ENCODE measurements around the gene RAB3IL1.

Gene RAB3IL1

DNA sequence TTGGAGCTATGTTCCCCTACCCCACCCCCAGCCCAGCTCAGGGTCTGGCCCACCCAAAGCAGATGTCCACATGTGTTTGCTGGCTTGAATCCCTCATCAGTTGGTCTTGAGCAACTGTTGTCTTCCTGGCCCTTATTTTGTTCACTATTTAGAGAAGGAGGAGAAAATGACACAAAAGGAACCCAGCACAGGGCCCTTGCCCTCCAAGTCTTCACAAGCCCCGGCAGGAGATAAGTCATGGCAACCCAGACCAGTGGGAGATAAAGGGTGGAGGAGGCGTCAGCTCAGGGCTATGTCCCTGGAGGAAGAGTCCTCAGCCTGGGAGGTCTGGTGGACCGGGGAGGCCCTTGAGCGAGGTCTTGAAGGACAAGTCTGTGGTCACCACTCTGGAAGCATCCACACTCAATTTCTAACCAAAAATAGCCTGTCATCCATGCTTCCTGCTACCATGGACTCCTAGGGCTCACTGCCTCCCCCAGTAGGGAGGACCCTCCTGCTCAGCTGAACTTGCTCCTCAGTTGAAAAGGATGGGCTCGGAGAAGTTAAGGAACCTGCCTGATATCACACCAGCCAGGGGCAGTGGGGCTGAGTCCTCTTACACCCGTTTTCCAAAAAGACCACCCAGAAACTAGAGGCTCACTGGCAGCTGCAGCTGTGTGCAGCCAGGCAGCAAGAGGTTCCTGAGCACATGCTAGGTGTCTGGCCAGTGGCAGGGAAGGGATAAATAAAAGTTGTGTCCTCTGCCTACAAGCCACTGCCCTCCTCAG is 1.8 kb upstream of the RAB3IL1 start:
- no peak for DNase-seq (ENCODE audit: low read depth in 2 of 2)

- no peak for DNase-seq (ENCODE audit: low read depth in 2 of 2)
Measured at GRCh38 chr11:61918251-61918937, 1.0 kb upstream of the RAB3IL1 start.

DNA sequence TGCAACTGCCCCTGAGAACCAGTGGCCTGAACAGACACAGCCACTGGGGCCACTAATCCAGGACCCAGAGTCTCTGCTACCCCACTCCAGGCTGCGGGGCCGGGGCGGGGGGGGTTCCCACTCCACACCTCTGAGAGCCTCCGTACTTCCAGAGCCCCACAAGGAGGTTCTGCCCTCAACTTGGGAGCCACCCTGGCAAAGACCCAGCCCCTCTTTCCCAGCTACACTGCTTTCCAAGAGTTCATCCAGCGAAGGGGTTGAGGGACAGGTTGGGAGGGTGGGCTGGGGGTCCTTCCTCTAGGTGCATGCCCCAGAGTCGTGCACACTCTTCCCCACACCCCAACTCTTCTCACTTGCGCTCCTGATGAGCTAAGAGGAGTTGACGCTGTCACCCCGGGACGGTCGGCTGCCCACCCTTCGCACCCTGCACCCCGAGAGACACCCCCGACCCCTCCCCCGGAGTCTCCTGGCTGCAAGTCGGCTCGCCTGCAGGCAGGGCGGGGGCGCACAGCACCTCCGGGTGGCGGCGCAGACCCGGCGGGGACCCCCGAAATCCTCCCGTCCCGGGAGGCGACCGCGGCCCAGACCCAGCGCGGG is 531 bp downstream of the RAB3IL1 start:
- DNase-seq (ENCODE audit: low read depth in 2 of 2), result no peak

DNA sequence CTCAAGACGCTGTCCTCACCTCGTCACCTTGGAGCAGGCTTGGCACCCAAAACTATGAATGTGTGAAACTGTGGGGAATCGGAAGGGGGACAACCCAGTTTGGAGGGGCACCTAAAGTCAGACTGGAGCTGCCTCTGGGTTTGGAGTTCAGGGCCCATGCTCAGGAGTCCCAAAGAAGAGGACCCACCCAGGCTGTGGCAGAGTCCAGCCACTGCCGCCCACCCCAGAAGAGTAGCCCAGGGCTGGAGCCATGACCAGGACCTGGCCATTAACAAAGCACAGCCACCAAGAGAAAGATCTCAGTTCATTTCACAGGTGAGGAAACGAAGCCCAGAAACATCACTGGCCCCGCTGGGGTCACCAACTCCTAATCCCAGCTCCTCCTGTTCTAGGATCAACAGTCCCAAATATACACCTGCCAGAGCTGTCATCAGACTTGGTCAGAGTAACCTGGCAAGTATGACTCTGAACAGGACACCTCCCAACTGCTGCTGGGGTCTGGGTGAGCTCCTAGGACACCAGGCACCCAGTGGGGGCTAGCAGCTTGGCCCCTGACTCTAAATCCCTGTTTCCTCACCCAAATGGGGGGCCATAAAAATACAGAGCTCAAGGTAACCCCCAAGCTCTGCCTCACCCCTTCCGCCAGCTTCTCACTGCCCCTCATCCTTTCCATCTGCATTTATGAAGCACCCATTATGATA is 2.7 kb downstream of the RAB3IL1 start:
- no peak for DNase-seq (ENCODE audit: low read depth in 2 of 2)

GRCh38 chr11:61913699-61914395 is 3.5 kb downstream of the RAB3IL1 start:
- DNase-seq (ENCODE audit: low read depth in 2 of 2), result no peak

DNA sequence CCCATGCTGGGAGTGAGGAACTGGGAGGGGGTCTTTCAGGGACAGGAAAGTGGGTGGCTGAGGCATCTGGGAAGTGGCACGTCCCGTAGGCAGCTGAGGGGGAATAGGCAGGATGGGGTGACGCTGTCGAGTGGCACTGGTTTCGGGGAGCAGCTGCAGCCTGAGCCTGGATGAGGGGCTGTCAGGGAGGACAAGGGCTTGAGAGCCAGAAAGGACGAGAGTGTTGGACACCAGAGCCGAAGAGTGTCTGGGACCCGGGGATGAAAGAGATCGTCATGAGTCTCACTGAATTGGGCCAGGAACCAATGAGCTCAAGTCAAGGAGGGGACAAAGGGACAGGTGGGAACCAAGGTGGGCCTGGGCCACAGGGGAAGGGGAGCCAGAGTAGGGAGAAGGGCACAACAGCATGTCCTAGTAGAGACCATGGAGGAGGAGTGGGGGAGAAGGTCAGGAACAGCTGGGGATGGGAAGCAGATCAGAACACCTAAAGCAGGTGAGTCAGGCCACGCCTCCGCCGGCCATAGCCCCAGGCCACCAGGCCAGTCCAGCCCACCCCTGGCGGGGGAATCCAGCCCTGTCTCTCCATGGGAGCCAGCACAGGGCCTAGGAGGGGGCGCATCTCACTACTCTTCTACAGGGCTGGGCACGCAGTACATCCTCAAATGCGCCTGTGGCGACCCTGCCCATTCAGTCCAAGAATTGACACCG is 4.2 kb downstream of the RAB3IL1 start:
- DNase-seq (ENCODE audit: low read depth in 2 of 2), result no peak

GRCh38 chr11:61912530-61912898 is 4.9 kb downstream of the RAB3IL1 start:
- DNase-seq (ENCODE audit: low read depth in 2 of 2), result no peak

DNA sequence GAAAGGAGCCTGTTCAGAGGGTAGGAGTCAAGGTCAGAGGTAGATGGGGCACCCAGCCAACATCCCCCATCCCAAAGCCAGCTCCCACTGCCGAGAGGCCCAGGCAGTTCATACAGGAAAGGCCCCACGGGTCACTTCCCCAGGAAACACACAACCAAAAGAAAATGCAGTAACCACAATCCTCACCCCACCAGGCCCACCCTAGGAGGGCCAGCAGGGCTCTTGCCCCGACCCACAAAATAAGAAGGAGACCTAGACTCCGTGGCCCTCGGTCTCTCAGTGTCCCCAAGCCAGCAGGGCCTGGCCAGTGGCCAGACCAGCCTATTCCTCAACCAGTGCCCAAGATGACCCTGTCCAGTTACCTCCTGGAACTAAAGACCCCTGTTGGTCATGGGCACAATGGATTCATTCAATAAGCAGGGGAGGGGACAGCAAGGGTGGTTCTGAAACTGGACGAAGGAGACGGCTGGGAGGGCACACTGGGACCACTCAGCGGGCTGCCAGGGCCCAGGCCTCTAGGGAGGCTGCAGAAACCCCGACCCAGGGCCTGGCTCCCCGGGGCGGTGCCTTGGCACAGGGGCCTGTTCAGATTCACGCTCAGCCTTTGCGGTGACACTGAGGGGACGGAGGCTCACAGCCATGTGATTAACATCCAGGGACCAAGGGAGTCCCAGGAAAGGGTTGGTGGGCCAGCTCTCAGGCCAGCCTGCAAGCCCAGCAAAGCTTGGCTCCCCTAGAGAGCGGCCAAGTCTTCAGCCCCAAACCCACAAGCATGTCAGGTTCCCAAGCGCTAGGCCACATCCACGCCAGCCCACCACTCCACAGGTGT is 5.5 kb downstream of the RAB3IL1 start:
- no peak for DNase-seq (ENCODE audit: low read depth in 2 of 2)

DNA sequence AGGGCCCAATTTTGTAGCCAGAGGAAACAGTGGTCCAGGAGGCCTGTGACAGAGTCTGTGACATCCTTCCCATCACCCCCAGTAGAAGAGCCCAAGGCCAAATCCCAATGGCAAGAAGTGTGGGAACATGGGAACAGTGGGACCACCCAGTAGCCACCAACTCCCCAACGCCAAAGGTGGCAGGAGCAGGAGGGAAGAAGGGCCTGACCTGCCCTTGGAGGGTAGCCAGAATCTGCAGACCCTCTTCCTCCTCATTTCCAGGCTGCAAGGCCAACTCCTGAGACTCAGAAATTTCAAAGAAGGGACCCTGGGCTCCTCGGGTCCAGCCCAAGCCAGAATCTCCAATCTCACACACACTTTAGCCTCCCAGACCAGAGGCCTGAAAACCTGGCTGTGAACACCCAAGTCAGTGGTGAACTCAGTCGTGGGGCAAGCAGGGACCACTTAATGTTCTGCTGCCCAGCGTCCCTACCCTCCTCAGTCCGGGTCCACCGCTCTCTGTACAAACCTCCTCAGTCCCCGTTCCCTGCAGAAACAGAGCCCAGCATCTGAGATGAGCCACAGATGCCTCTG is 6.2 kb downstream of the RAB3IL1 start:
- DNase-seq (ENCODE audit: low read depth in 2 of 2), result no peak

GRCh38 chr11:61910187-61911127 is 6.9 kb downstream of the RAB3IL1 start:
- no peak for DNase-seq (ENCODE audit: low read depth in 2 of 2)

DNA sequence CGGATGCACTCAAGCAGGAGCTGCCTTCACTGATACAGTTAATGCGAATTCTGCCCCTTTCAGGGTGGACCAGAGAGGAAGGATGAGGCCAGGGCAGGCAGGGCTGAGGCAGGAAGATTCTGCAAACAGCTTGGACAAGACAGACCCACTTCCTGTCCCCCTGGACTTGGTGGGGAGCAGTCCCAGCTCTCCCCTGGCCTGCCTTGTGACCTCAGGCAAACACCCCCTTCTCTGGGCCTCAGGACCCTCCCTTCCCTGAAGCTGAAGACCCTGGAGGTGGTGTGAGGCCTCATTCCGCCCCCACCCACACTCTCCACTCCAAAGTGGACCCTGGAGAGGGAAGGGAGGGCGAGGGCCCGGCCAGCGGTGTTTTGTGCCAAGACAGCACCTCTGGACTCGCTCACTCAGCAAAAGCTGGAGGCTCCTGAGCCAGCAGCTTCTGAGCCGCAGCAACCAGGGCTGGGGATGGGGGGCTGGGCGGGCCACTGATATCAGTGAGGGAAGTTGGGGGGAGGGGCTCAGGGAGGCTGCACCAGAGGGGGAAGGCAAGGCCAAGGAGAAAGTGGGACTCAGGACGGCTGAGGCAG is 8.5 kb downstream of the RAB3IL1 start:
- DNase-seq (ENCODE audit: low read depth in 2 of 2), result no peak

DNA sequence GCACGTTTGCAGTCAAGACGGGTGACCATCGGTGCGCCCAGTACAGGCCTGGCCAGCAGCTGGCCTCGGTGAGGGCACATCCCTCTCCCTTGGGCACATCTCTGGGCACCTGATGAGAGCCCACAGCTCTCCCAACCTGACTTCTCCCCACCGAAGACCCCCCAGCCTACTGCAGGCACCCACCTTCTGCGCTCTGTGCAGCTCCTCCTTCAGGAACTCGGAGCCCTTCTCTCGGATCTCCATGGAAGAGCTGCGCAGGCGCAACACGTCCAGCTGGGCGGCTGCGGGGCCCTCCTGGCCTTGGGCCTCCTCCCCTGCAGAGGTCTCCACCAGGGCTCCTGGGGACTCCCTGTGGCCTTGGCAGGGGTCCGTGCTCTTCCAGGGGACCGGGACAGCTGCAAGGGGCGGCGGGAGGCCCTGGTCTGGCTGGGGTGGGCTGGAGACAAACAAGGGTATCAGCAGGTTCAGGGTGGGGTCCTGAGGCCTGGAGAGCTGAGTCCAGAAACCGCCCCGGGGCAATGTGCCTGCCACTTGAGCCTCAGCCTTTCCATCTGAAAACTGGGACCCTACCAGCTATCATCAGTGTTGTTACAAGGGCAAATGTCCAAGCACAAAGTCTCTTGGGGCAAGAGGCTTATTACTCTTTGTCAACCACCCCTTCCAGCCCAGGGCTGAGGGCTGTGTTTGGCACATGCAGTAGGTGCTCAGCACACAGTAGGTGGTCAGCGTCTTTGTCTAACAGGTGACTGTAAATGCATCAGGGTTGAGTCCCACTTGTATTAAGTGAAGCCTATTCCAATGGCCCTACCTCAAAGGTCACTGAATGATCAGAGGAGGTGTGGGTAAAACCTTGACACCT is 9.3 kb downstream of the RAB3IL1 start:
- no peak for DNase-seq (ENCODE audit: low read depth in 2 of 2)

GRCh38 chr11:61907282-61907681 is 10.1 kb downstream of the RAB3IL1 start:
- no peak for DNase-seq (ENCODE audit: low read depth in 2 of 2)

DNA sequence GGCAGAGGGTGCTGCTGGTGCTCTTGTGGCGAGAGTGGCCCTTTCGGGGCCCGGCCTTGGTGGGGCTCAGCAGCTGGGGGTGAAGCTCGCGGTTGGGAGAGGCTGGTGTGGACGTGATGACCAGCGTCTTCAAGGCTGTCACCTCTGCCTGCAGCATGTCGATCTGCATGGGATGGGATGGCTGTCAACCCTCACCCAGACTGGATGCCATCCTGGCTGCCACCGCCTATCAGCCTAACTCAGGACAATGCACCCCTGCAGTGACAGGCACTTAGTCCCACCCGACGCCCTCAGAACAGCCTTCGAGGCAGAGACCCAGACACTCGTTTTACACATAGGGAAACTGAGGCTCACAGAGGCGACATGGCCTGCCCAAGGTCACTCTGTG is 10.8 kb downstream of the RAB3IL1 start:
- DNase-seq (ENCODE audit: low read depth in 2 of 2), result no peak

DNA sequence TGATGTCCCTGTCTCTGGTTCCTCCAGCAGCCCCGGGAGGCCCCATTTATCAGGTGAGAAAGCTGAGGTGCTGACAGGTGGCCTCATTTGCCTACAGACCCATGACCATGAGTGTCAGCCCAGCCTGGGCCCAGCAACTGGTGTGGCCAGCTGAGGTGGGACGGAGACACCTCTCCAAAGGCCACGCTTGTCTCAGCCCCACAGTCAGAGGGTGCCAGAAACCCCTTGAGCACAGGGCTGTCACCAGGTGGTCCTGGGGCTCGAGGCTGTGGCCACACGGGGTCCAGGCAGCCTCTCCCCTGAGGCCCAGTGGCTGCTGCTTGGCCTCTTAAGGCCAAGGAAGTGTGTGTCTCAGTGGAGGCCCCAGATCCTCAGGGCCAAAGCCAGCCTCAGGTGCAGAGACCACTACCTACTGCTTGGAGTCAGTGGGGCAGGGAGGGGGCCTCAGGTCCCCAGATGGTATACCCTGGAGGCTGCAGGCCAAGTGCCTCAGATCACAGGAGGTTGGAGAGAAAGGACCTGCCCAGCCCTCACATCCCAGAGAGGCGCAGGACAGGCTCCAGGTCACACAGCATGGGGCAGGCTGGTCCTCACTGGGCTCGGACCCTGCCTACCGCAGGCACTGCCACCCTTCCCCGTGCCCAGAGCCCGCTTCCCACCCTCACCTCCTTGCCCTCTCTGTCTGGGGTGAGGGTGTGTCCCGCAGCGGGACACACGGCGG is 11.4 kb downstream of the RAB3IL1 start:
- no peak for DNase-seq (ENCODE audit: low read depth in 2 of 2)

GRCh38 chr11:61905067-61905696 is 12.2 kb downstream of the RAB3IL1 start:
- DNase-seq (ENCODE audit: low read depth in 2 of 2), result no peak
